Fibroblast of lung (primary cell): ENCODE results near the gene TP73. TPM values are rescaled to one million over a fixed set of nuclear protein-coding genes. Genes with fewer than 3 reads are reported as not detected.

Experiments used
- DNase-seq, 2 donors: peaks; one replicate each; pipeline versions ENCODE4 v3.0.0 to v3.0.0-alpha.2; 2010; ENCODE audit warnings: low read depth in 2 of 2
- H2AFZ ChIP-seq: 2 replicates; pipeline ENCODE4 v1.5.1; 2012; ENCODE audit warnings: low read length, control low read depth, inconsistent platforms
- H3K27ac ChIP-seq: 2 replicates; pipeline ENCODE4 v1.5.1; 2011; ENCODE audit warnings: low read length, control low read depth; ENCODE audit not compliant: insufficient read depth
- H3K27me3 ChIP-seq: 2 replicates; pipeline ENCODE4 v1.5.1; 2011; ENCODE audit warnings: mild to moderate bottlenecking, low read length; ENCODE audit not compliant: control insufficient read depth, insufficient read depth
- H3K36me3 ChIP-seq: 2 replicates; pipeline ENCODE4 v1.5.1; 2011; ENCODE audit warnings: low read length; ENCODE audit not compliant: control insufficient read depth, insufficient read depth
- H3K4me1 ChIP-seq: 2 replicates; pipeline ENCODE4 v1.5.1; 2011; ENCODE audit warnings: low read length; ENCODE audit not compliant: control insufficient read depth, insufficient read depth; ENCODE audit errors: extremely low read depth
- H3K4me2 ChIP-seq: 2 replicates; pipeline ENCODE4 v1.5.1; 2011; ENCODE audit warnings: low read length, control low read depth; ENCODE audit not compliant: insufficient read depth; ENCODE audit errors: extremely low read depth
- H3K4me3 ChIP-seq, 4 experiments: fragments of 200-600 bp in 1 of 4; sonication (generic) in 1 of 4; replicated peaks in 1 of 4; 2 replicates each; pipeline ENCODE4 v1.5.1; 2011 to 2016; ENCODE audit warnings: low read length in 4 of 4, low read depth in 3 of 4, mild to moderate bottlenecking in 3 of 4, control low read depth in 2 of 4, inconsistent platforms in 1 of 4, mixed read lengths in 1 of 4; ENCODE audit not compliant: insufficient read depth in 1 of 4; ENCODE audit errors: control extremely low read depth in 1 of 4
- H3K79me2 ChIP-seq: 2 replicates; pipeline ENCODE4 v1.5.1; 2012; ENCODE audit warnings: mild to moderate bottlenecking, low read length, inconsistent platforms; ENCODE audit not compliant: control insufficient read depth, insufficient read depth
- H3K9ac ChIP-seq: 2 replicates; pipeline ENCODE4 v1.5.1; 2011; ENCODE audit warnings: mild to moderate bottlenecking, low read length, control low read depth; ENCODE audit not compliant: insufficient read depth
- H3K9me3 ChIP-seq: 2 replicates; pipeline ENCODE4 v1.5.1; 2012; ENCODE audit warnings: low read depth, low read length; ENCODE audit not compliant: control insufficient read depth, insufficient read depth
- H4K20me1 ChIP-seq: 2 replicates; pipeline ENCODE4 v1.5.1; 2011; ENCODE audit warnings: low read length; ENCODE audit not compliant: control insufficient read depth, insufficient read depth; ENCODE audit errors: extremely low read depth
- CTCF ChIP-seq, 2 donors: IDR thresholded peaks in 1 of 2; conservative IDR thresholded peaks in 1 of 2; 1 replicate in 1 of 2; 2 replicates in 1 of 2; pipeline ENCODE4 v1.5.1; 2011 to 2012; ENCODE audit warnings: low read length in 2 of 2, control low read depth in 1 of 2, inconsistent platforms in 1 of 2, low read depth in 1 of 2, mild to moderate bottlenecking in 1 of 2
- EZH2 ChIP-seq: IDR thresholded peaks from 2 replicates; pipeline ENCODE4 v1.5.1; 2012; ENCODE audit warnings: low read length, control low read depth, mild to moderate bottlenecking; ENCODE audit errors: missing control alignments
- polyA plus RNA-seq, 2 donors: library from polyadenylated mRNA; depleted of rRNA in 1 of 2; stranded (reverse) in 1 of 2; unstranded in 1 of 2; fragments of >200 nt; gene quantifications; 2 replicates each; pipeline ENCODE4 v1.2.1, GENCODE V29; 2011 to 2012; ENCODE audit warnings: missing spikeins in 1 of 2
- total RNA-seq: library from RNA; depleted of rRNA; stranded (reverse); fragments of >200 nt; gene quantifications from 2 replicates; pipeline ENCODE4 v1.2.1, GENCODE V29; 2014

Gene TP73
- total and polyA plus RNA-seq, 2 donors (not counting 1 experiment from before 2014, with no cell fraction given), result not detected

GRCh38 chr1:3710251-3710650 lies 57.9 kb downstream of the TP73 start:
- Histone ChIP-seq H2AFZ (no peak overlapping the region), H3K9ac (no peak overlapping the region), H3K36me3 (no peaks in the 10 kb centered on the region), H3K4me1 (no peaks in the 10 kb centered on the region), H3K4me2 (no peak overlapping the region), H4K20me1 (no peaks in the 10 kb centered on the region), H3K9me3 (no peaks in the 10 kb centered on the region), H3K4me3 (no peak overlapping the region), H3K27me3 (no peaks in the 10 kb centered on the region), H3K27ac (no peak overlapping the region), H3K79me2 (no peaks in the 10 kb centered on the region)
- TF ChIP-seq EZH2, result no peak
- TF ChIP-seq CTCF (conservative IDR thresholded peaks at IDR 0.05 in 1 of 2, IDR thresholded peaks at IDR 0.05 in 1 of 2; ENCODE audit: low read depth in 1 of 2, low read length in 2 of 2), result no peak
- DNase-seq, result no peak

- no peaks in the 10 kb centered on the region for H4K20me1 ChIP-seq
- no peak overlapping the region for H2AFZ ChIP-seq
- H3K4me2 ChIP-seq, result no peak overlapping the region
- TF ChIP-seq EZH2 (no peak), CTCF (conservative IDR thresholded peaks at IDR 0.05 in 1 of 2, IDR thresholded peaks at IDR 0.05 in 1 of 2; ENCODE audit: low read depth in 1 of 2, low read length in 2 of 2) (no peak)
- no peak overlapping the region for H3K27ac ChIP-seq
- no peaks in the 10 kb centered on the region for H3K4me1 ChIP-seq
- H3K36me3 ChIP-seq, result no peaks in the 10 kb centered on the region
- H3K4me3 ChIP-seq, result no peak overlapping the region
- H3K9me3 ChIP-seq, result no peaks in the 10 kb centered on the region
- no peak overlapping the region for H3K9ac ChIP-seq
- no peak for DNase-seq
- H3K27me3 ChIP-seq, result no peaks in the 10 kb centered on the region
- no peaks in the 10 kb centered on the region for H3K79me2 ChIP-seq
Observed at GRCh38 chr1:3711381-3711779, 59.1 kb downstream of the TP73 start.

- DNase-seq, result no peak
- Histone ChIP-seq H3K79me2 (no peaks in the 10 kb centered on the region), H3K9ac (no peak overlapping the region), H4K20me1 (no peaks in the 10 kb centered on the region), H3K27ac (no peak overlapping the region), H3K4me3 (no peak overlapping the region), H3K4me1 (no peaks in the 10 kb centered on the region), H3K4me2 (no peak overlapping the region), H3K36me3 (no peaks in the 10 kb centered on the region), H2AFZ (no peak overlapping the region), H3K27me3 (no peaks in the 10 kb centered on the region), H3K9me3 (no peaks in the 10 kb centered on the region)
- TF ChIP-seq EZH2 (no peak), CTCF (conservative IDR thresholded peaks at IDR 0.05 in 1 of 2, IDR thresholded peaks at IDR 0.05 in 1 of 2; ENCODE audit: low read depth in 1 of 2, low read length in 2 of 2) (no peak)
Observed at GRCh38 chr1:3711780-3712451, 59.6 kb downstream of the TP73 start.
